ENCODE data around the gene TASOR2. TPM values are rescaled to one million over a fixed set of nuclear protein-coding genes. Genes with fewer than 3 reads are reported as not detected.

TASOR2 gene
- total RNA-seq, 1 experiment from 2014 or later, result 57.4 TPM

- in situ Hi-C loops (cut with HindIII; ENCODE audit: low pct_unique_long_range_greater_than_20kb, low sequenced_read_pairs) (no loop called here), intact Hi-C loops (cut with micrococcal nuclease; ENCODE audit: unreplicated experiment) (no loop called here)
- H3K27ac ChIP-seq (ENCODE audit: low read length), result peak overlapping the region; percentile 68
- ATAC-seq, result no peak
- TF ChIP-seq CTCF (IDR thresholded peaks at IDR 0.05) (no peak; the same call in none of the 2 replicates), TCF7L2 (IDR thresholded peaks at IDR 0.05; ENCODE audit: low read depth, low read length) (no peak), REST (IDR thresholded peaks at IDR 0.05; ENCODE audit: insufficient read depth in 1 of 2, low read depth in 2 of 2, low read length in 1 of 2) (no peak), POLR2AphosphoS5 (IDR thresholded peaks at IDR 0.05; ENCODE audit: low read depth, low read length) (no peak)
- no peaks in the 10 kb centered on the region for H3K9me3 ChIP-seq (ENCODE audit: control insufficient read depth, insufficient read depth, low read depth, low read length)
- ChIA-PET CTCF (no interaction called here), POLR2A (no interaction called here)
- H3K4me1 ChIP-seq (ENCODE audit: control insufficient read depth, insufficient read depth, low read length), result peaks cover 9% of the 10 kb centered on the region
- no peak for DNase-seq (ENCODE audit: low read depth, low spot score)
- H3K36me3 ChIP-seq (ENCODE audit: control insufficient read depth, insufficient read depth, low read length), result peaks cover 3% of the 10 kb centered on the region
- no peaks in the 10 kb centered on the region for H3K27me3 ChIP-seq (ENCODE audit: control insufficient read depth, insufficient read depth, low read length)
- peak overlapping the region; percentile 68 to 69 for H3K4me3 ChIP-seq (ENCODE audit: low read depth in 2 of 2, low read length in 2 of 2)
- BruUV-seq (replicated peaks), result TSS peak; percentile 64
These were observed 1.2 kb downstream of the TASOR2 start for GRCh38 chr10:5685764-5686240.

GRCh38 chr10:5688587-5688986 lies 3.9 kb downstream of the TASOR2 start:
- Histone ChIP-seq H3K9me3 (ENCODE audit: control insufficient read depth, insufficient read depth, low read depth, low read length) (no peaks in the 10 kb centered on the region), H3K4me1 (ENCODE audit: control insufficient read depth, insufficient read depth, low read length) (peaks cover 9% of the 10 kb centered on the region), H3K27ac (ENCODE audit: low read length) (no peak overlapping the region), H3K27me3 (ENCODE audit: control insufficient read depth, insufficient read depth, low read length) (no peaks in the 10 kb centered on the region), H3K4me3 (ENCODE audit: low read depth in 2 of 2, low read length in 2 of 2) (no peak overlapping the region), H3K36me3 (ENCODE audit: control insufficient read depth, insufficient read depth, low read length) (peaks cover 3% of the 10 kb centered on the region)
- intact Hi-C loops (cut with micrococcal nuclease; ENCODE audit: unreplicated experiment) (no loop called here), in situ Hi-C loops (cut with HindIII; ENCODE audit: low pct_unique_long_range_greater_than_20kb, low sequenced_read_pairs) (no loop called here)
- ChIA-PET POLR2A (no interaction called here), CTCF (no interaction called here)
- no peak for ATAC-seq
- no TSS peak for BruUV-seq (replicated peaks)
- DNase-seq (ENCODE audit: low read depth, low spot score), result no peak
- TF ChIP-seq POLR2AphosphoS5 (IDR thresholded peaks at IDR 0.05; ENCODE audit: low read depth, low read length) (no peak), SIN3A (IDR thresholded peaks at IDR 0.05; ENCODE audit: borderline replicate concordance, insufficient read depth, low read depth, low read length) (no peak), CTCF (IDR thresholded peaks at IDR 0.05) (no peak), REST (IDR thresholded peaks at IDR 0.05; ENCODE audit: insufficient read depth in 1 of 2, low read depth in 2 of 2, low read length in 1 of 2) (no peak), TCF7L2 (IDR thresholded peaks at IDR 0.05; ENCODE audit: low read depth, low read length) (no peak)

All from Panc1 (cell line).